ENCODE results near the gene JOSD2.

The JOSD2 gene

DNA sequence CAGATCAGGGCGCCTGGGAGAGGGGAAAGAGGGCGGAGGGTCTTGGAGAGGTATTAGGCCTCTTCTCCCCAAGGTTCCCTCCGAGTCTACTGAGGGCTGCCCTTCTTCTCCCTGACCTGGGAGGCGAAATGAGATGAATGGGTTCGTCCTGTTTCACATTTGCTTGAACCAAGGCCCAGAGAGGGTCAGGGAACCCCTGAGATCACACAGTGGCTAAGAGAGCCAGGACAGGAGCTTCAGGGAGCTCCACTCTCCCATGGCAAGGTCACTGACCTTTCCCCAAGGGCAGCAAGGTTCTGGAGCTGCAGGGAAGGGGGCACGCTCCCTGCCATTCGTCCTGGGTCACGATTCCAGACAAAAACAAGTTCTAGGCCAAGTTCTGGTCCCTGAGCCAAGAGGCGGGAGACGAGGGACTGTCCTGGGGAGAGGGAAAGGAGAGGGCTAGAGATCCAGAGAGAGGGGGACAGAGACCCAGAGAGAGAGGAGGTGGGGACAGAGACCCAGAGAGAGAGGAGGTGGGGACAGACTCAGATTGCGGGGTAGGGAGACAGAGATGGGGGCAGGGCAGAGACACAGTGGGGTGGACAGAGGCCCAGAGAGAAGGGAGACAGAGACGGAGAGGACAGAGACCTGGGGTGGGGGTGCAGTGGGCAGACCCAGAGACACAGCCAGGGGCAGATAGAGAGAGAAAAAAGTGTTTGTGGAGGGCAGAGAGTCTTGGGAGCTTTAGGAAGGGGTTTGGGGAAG is 2.2 kb upstream of the JOSD2 start:
- DNase-seq: no peak

DNA sequence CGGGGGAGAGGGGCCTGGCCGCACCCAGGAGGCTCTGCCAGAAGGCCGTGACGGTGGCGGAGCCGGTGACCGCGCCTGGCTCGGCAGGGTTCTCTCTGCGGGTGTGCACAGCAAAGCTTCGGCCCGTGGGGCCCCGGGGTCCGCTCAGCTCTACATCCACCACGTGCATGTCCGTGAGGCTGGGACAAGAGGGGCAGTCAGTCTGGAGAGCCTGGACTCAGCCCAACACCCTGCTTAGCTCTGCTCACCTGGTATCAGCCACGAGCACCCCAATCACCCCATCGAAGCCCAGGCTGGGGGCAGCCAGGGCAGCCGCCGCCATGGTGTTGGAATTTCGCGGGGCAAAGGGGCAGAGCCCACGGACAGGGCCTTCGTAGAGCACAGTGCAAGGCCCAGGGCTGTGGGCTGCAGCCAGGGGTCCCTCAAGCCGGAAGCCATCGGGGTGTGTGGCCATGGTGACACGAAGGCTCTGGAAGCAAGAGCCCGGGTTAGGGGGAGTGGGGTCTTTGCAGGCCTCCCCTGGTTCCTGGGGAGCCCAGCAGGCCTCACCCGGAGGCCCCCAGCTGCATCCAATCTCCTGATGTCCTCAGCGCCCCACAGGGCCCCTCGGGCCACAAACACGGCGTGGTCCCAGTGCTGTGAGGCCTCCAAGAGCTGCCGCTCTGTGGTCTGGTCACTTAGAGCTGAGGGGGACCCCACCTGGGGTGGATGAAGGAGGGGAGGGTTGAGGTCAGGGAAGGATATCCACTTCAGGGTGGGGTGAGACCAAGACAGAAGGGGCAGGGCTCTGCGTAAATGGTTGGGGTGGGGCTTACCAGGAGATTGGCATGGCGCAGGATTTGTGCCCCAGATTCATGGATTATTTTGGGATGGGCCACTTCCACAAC is 1.4 kb upstream of the JOSD2 start:
- no peak for DNase-seq

DNA sequence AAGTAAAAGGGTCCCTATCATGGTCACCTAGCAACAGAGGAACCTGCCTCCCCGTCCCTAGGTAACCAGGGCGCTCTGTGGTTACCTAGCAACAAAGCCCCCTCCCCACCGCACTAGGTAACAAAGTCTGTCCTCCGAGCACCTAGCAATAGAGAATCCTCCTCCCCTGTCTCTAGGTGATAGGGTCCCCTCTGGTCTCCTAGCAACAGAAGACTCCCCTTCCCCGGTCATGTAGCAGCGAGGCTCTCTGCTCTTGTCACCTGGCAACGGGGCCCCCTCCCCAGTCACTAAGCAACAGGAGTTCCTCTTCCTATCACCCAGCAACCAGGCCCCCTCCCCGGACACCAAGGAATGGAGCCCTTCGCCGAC is 307 bp downstream of the JOSD2 start:
- DNase-seq: no peak

DNA sequence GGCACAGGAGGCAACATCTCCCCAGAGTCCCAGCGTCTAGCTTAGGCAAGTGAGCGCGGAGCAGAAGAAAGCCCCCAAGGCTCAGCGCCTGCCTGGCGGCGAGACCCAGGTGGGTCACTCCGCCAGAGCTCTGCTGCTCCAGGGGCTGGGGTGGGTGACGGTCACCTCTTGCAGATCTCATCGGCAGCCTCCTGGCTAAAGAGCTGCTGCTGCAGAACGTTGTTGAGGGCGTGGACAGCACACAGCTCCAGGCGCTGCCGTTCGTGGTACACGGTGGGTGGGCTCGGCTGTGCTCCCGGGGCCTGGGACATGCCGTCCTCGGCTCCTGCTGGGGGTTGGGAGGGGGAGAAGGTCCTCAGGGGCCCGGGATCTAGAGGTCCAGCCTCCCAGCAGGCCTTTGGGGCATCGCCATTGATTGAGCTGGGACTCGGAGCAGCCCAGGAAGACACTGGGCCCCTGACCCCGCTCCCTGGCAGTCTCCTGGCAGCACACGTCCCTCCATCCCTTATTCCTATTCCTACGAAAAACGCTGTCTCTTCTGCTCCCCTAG is 795 bp downstream of the JOSD2 start:
- DNase-seq: no peak

DNA sequence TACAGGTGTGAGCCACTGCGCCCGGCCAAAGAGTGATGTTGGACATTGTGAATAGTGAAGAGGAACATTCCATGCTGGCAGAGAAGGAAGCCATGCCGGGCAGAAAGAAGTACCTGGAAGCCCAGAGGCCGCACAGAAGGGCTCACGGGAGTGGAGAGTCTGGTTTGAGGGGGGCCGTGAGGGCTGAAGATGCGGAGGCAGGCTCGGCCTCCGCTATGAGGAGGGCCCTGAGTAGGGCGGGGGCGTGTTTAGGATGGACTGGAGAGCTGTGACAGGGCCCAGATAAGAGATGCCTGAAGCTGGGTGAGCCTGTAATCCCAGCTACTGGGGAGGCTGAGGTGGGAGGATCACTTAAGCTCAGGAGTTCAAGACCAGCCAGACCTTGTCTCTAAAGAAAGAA is 1.6 kb downstream of the JOSD2 start:
- DNase-seq: no peak

DNA sequence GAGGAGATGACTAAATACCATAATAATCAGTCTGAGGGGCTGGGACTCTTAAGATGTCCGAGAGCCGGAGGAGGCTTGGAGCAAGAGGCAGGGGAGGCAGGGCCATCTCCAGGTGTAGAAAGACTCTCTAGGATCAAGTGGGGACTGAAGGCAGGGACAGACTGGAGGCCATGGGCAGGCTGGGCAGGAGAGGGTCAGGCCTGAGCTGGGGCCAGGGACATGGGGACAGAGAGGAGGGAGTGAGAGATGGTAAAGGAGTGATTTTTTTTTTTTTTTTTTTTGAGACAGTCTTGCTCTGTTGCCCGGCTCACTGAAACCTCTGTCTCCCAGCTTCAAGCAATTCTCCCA is 2.2 kb downstream of the JOSD2 start:
- DNase-seq: no peak

DNA sequence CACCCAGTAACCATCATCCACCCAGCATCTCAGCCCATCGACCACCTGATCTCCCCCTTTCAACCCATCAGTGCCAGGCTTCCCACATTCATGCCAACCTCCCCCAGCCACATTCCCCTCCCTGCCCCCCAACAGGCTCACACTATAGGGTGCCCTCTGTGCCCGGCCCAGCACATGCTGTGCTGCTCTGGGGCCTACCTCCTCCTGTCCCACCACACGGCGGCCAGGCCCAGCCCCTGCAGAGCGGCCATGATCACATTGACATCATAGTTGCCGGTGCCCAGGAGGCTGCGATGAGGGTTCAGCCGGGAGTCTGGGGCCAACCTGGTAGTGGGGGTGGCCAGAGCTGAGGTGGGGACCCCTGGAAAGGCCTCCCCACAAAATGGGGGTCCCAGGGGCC is 3.6 kb downstream of the JOSD2 start:
- DNase-seq: no peak

DNA sequence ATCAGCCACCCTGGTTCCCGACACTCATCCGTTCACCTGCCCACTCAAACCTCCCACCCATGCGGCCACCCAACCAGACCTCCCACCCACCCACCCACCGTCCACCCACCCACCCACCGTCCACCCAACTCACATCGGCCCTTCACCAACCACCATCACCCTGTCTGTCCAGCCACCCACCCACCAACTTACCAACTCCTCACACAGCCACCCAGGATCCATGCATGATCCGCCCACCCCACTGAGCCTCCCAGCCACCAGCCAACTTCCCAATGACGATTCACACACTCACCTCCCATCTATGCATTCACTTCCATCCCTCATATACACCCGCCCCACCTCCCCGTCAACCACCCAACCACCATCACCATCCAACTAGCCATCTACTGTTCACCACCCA is 4.3 kb downstream of the JOSD2 start:
- no peak for DNase-seq

DNA sequence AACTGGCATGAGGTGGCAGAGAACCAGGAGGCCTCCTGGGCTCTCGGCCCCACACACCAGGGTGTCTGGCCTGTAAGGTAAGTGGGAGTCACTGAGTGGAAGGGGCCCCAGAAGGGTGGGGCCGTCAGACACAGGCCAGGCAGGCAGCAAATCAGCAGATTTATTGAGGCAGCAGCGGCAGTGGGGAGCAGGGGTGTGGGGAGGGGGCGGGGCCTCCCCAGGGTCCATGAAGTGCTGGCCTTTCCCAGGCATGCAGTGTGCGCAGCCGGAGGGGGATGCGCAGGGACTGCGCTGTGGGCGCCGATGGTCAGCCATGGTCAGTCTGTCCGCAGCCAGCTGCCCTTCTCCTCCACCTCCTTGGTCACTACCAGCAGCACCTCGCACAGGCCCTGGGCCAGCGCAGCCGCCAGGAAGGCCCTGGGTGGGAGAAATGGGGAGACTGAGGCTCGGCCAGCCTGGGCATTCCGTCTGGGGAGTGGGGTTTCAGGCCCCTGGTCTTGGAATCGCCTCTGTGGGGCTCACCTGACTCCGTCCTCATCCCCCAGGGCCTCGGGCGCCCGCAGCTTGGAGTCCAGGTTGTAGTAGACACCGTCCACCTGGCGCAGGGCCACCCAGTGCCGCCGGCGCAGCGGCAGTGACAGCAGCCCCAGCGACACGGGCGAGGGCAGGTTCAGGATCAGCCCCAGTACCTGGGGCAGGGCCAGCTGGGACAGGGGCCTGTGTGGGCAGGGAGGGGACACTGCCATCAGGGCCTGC is 5.0 kb downstream of the JOSD2 start:
- no peak for DNase-seq

DNA sequence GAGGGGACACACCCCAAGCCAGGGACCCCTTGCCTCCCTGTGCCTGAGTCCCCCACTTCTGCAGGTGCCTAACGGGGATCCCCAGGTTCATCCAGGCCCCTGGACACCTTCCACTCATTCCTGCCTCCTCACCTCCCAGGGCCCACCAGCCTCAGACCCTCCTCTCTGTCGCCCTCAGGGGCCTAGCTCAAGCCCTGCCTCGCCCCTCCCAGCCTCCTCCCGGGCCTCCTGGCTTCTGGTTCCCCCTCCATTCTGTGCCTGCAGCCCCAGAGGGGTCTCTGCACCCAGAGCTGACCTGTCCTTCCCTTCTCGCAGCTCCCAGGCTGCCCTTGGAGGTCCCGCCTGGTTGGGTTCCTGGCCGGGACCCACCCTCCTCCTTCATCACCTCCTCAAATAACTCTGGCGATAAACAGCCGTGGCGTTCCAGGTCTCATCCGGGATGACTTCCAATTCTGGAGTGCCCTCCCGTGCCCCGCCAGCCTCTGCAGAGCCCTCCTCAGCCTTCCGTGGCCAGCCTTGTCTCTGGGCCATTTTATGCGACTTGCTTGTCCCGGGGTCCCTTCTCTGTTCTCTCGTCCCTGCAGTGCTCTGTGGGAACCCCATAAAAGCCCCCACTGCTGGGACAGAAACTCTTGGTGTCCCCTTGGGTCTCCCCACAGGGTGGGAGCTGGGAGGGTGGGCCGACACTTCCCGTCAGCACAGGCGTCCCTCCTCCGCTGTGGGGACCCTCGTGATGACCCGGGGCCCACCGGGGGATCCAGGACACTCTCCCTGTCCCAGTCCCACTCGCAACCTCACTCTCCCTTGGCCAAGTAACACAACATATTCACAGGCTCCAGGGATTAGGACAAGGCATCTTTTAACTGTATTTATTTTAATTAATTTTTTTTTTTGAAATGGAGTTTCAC is 9.2 kb downstream of the JOSD2 start:
- no peak for DNase-seq

DNA sequence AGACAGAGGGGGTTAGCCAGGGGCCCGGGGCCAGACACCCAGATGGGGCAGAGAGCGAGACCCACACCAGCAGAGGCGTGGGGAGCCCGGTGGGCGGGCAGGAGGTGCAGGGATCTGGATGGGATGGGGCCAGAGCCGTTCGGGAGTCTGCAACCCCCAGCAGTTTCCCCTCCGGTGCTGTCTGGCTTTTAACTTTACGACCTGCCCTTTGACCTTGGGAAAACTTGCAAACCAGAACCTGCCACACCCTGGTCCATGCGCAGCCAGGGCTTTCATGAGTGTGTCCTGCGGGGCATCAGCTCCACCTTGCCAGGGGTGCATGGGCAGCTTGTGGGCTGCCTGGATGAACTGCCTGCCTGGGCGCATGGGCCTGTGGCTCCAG is 9.8 kb downstream of the JOSD2 start:
- DNase-seq: no peak

DNA sequence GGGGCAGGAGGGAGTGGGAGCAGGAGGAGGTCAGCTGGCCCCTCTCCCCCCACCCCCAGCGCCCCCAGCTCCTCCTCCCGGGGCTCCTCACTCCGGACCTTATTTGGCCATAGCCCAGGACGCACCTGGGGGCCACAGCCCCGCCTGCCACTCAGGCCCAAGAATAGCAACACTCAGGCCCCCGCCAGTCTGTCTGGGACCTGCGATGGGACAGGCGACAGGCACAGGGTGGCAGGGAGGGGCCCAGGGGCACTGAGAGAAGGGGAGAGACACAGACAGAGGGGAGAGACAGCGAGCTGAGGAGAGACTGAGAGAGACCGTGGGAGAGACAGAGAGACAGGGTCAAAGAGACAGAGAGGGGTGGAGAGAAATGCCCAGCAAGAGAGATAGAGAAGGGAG is 10.2 kb downstream of the JOSD2 start:
- DNase-seq: no peak

DNA sequence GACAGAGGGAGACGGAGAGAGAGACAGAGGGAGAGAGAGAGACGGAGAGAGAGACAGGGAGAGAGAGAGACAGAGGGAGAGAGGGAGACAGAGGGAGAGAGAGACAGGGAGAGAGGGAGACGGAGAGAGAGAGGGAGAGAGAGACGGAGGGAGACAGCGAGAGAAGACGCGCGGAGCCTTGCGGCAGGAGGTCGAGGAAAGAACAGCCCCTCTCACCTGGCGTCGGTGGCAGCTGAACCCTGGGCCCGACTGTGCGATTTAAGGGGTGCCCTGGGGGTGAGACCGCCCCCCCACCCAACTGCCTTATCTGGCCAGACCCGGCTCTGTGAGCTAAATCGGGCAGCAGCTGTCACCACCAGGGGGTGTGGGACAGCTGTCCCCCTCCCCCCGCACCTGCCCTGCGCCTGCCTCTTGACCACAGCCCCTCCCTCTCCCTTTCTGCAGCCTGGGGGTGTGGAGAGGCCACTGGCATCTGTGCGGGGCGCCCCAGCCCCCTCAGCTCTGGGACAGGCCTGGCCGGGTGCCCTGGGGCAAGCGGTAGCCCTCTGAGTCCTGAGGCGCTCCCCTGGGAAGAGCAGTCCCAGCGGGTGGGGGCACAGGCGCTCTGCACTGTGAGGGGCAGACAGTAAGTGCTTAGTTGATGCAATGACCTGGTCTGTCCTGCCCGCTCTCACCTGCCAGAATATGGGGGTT is 10.8 kb downstream of the JOSD2 start:
- no peak for DNase-seq

DNA sequence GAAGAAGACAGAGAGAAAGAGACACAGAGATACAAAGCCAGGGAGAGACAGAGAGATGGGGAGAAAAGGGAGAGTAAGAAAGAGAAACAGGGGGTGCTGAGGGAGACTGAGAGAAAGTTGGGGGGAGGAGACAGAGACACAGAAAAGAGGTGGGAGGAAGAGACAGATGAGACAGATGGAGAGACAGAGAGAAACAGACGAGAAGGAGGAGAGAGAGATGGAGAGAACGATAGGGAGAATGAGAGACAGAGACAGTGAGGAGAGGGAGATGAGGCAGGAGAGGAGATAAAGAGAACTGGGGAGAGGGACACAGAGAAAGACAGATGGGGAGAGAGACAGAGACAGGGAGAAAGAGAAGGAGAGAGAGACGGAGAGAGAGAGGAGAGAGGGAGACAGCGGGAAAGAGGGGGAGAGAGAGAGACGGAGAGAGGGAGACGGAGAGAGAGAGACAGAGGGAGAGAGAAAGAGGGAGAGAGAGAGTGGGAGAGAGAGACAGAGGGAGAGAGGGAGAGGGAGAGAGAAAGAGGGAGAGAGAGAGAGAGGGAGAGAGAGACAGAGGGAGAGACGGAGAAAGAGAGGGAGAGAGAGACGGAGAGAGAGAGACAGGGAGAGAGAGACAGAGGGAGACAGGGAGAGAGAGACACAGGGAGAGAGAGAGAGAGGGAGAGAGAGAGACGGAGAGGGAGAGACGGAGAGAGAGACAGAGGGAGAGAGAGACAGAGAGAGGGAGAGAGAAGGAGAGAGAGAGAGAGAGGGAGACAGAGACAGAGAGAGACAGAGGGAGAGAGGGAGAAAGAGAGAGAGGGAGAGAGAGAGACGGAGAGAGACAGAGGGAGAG is 12.6 kb downstream of the JOSD2 start:
- DNase-seq: no peak

DNA sequence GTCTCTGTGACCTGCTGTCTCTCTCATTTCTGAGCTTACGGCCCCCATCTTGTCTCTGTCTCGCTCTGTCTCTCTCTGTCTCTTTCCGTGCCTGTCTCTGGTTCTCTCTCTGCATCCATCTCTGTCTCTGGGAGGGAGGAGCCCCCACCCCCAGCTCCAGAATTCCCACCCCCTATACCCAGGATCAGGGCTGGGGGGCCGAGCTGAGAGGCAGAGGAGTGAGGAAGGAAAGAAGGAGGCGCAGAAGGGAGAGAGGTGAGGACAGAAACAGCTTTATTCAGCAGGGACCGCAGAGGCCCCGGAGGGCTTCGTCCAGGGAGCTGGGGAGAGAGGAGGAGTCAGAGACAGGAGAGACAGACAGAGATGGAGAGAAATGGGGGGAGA is 14.0 kb downstream of the JOSD2 start:
- no peak for DNase-seq

DNA sequence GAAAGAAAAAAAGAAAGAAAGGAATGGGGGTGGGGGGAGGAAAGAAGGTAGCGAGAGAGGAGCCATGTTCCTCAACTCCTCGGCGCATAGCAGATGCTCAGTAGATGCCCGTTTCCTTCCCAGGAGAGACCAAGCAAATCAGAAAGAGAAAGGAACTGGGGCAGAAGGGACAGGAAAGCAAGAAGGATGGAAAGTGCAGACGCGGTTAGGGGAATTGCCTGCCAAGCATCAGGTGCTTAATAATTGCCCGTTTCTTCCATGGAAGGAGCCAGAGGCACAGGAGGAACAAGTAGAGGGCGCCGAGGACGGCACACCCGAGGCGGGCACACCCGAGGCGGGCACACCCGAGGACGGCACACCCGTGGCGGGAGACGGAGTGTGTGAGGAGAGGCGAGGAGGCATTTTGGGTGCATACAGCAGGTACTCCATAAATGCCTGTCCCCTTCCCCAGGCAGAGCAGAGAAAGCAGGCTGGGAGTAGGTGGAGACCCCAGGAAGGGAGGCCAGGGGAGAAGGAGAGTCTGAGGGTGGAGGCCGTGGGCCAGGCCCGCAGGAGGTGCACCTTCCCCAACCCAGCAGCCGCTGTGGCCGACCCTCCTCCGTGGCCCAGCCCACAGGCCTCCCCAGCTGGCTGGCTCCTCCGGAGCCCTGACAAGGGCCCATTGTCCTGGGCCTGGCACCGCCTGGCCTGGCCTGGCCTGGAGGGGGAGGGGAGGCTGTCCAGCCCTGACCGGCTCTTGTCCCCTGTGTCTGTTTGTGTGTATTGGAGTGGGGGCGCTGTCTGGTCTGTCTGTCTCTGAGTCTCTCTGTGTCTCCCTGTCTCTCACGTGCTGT is 14.6 kb downstream of the JOSD2 start:
- no peak for DNase-seq

DNA sequence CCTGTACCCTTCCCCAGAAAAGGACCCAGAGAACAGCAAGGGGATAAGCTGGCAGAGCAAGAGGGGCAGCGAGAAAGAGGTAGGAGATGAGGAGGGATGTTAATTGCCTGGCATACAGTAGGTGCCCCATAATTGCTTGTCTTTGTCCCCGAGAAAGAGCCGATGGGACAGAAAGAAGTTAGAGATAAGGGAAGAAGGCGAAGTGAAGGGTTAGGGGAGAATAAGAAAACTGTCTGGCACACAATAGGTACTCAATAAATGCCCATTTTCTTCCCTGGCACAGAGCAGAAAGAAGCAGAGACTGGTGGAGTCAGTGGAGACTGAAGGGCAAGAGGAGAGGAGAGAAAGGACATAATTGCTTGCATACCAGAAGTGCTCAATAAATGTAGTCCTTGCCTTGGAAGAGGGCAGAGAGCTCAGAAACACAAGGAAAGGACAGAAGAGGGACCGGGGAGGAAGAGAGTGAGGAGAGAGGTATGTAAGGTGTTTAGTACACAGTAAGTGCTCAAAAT is 15.9 kb downstream of the JOSD2 start:
- DNase-seq: no peak

DNA sequence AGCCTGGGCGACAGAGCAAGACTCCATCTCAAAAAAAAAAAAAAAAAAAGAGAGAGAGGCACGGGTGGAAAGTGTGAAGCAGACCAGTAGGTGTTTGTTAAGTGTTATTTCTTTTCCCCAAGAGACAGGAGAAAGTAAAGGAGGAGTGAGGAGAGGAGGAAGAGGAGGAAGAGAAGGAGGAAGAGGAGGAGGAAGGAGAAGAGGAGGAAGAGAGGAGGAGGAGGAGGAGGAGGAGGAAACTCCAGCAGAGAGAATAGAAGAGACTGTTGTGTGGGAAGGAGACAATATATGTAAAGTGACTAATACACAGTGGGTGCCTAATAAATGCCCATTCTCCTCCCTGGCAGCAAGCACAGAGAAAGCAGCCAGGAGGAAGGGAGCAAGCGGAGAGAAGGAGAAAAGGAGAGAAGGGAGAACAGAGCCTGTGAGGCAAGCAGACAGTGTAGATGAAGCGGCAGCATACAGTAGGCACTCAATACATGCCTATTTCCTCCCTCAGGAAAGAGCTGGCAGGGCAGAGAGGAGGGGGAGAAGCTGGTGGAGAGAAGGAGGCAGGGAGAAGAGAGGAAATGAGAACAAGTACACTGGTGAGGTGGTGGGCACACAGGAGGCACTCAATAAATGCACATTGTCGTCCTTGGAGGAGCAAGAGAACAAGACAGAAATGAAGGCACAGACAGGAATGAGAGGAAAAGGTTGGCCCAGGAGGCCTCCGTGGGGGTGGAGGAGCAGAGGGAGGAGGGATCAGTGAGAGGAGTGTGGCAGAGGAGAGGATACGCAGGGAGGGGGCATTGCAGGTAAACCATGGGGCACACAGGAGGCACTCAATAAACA is 16.6 kb downstream of the JOSD2 start:
- no peak for DNase-seq

DNA sequence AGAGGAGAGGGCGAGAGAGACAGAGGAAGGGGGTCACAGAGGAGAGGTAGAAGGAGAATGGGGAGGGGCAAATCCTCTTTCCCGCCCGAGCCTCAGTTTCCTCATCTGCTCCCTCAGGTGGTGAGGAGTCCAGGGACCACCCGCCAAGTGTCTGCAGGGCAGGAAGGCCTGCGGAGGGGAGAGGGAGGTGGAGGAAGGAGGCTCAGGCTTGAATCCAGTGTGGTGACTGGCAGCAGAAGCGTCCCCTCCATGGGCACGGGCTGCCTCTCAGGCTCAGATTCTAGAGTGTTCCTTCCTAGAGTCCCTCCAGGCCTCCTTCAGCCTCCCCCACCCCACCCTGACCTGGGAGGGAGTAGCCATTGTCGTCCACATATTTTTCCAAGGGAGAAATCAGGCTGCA is 17.8 kb downstream of the JOSD2 start:
- DNase-seq: no peak
